Body of pancreas (tissue), 4 donors: Measurements from ENCODE around the gene ANKS1A.

Source experiments
- POLR2A ChIP-seq, 3 donors: fragments of 450-650 bp; IDR thresholded peaks; one replicate each; pipeline ENCODE4 v1.6.1; 2016; ENCODE audit warnings: antibody characterized with exemption in 3 of 3, mild to moderate bottlenecking in 2 of 3
- TF ChIP-seq, protein P1 (sequence below), 7 experiments: fragments of 450-650 bp in 4 of 7; fragments of 200-600 bp in 3 of 7; sonication (generic) in 3 of 7; IDR thresholded peaks; one replicate each; pipeline ENCODE4 v1.5.1; 2016 to 2019; ENCODE audit warnings: antibody characterized with exemption in 7 of 7

DNA sequence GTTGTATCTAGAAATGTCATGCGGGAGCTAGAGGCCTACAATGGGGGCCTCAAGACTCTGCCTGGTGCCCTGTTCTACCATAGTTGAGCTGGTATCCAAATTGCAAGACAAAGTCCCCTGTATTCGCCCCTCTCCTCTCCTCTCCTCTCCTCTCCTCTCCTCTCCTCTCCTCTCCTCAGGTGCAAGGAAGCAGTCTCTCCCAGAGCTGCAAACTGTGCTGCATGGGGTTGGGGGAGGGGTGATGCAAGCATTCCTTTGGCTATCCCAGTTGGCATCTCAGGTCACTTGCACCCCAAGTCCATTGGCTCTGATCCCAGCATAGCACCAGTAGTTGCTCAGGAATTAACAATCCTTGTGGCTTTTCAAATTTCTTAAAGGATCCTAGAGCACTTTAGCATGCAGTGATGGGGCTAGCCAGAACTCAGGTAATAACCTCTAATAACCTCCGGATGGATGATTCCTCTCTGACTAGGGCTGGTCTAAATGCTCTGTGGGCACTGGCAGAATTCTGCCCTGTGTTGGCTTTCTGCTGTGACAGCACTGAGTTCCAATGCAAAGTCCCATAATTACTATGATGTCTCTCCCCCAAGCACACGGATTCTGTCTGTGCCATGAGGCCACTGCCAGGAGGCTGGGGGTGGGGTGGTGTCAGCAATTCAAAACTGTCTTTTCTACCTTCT lies 36.5 kb upstream of the ANKS1A start:
- TF ChIP-seq, protein P1, sequence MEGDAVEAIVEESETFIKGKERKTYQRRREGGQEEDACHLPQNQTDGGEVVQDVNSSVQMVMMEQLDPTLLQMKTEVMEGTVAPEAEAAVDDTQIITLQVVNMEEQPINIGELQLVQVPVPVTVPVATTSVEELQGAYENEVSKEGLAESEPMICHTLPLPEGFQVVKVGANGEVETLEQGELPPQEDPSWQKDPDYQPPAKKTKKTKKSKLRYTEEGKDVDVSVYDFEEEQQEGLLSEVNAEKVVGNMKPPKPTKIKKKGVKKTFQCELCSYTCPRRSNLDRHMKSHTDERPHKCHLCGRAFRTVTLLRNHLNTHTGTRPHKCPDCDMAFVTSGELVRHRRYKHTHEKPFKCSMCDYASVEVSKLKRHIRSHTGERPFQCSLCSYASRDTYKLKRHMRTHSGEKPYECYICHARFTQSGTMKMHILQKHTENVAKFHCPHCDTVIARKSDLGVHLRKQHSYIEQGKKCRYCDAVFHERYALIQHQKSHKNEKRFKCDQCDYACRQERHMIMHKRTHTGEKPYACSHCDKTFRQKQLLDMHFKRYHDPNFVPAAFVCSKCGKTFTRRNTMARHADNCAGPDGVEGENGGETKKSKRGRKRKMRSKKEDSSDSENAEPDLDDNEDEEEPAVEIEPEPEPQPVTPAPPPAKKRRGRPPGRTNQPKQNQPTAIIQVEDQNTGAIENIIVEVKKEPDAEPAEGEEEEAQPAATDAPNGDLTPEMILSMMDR (IDR thresholded peaks at IDR 0.05) = no peak
- TF ChIP-seq POLR2A (IDR thresholded peaks at IDR 0.05) = no peak
